HL-60 (cell line): ENCODE data around the gene LYRM9.

Experiments
- GABPA ChIP-seq: IDR thresholded peaks from 2 replicates; pipeline ENCODE4 v1.6.1; 2012; ENCODE audit warnings: low read depth
- POLR2AphosphoS5 ChIP-seq: IDR thresholded peaks from 2 replicates; pipeline ENCODE4 v1.6.1; 2012; ENCODE audit warnings: low read depth
- SPI1 ChIP-seq: IDR thresholded peaks from 2 replicates; pipeline ENCODE4 v1.6.1; 2012; ENCODE audit warnings: low read depth, mild to moderate bottlenecking, borderline replicate concordance
- TF ChIP-seq, protein P1 (sequence below): IDR thresholded peaks from 2 replicates; pipeline ENCODE4 v1.6.1; 2012; ENCODE audit warnings: low read depth; ENCODE audit not compliant: insufficient replicate concordance
- TF ChIP-seq, protein P2 (sequence below): IDR thresholded peaks from one replicate; pipeline ENCODE4 v1.5.1; 2011; ENCODE audit warnings: low read length, control low read depth, inconsistent platforms; ENCODE audit not compliant: insufficient read depth

DNA sequence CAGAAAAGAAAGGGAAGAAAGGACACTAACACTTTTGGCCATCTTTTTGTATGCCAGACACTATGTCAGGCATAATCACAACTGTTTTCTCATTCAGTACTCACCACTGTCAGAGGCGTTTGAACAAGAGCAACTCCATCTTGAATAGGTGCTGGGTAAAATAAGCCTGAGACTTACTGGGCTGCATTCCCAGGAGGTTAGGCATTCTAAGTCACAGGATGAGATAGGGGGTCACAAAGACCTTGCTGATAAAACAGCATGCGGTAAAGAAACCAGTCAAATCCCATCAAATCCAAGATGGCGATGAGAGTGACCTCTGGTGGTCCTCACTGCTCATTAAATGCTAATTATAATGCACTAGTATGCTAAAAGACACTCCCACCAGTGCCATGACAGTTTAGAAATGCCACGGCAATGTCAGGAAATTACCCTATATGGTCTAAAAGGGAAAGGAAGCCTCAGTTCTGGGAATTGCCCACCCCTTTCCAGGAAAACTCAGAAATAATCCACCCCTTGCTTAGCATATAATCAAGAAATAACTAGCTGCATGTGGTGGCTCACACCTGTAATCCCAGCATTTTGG, 14.9 kb upstream of the LYRM9 start:
- TF ChIP-seq, protein P1, sequence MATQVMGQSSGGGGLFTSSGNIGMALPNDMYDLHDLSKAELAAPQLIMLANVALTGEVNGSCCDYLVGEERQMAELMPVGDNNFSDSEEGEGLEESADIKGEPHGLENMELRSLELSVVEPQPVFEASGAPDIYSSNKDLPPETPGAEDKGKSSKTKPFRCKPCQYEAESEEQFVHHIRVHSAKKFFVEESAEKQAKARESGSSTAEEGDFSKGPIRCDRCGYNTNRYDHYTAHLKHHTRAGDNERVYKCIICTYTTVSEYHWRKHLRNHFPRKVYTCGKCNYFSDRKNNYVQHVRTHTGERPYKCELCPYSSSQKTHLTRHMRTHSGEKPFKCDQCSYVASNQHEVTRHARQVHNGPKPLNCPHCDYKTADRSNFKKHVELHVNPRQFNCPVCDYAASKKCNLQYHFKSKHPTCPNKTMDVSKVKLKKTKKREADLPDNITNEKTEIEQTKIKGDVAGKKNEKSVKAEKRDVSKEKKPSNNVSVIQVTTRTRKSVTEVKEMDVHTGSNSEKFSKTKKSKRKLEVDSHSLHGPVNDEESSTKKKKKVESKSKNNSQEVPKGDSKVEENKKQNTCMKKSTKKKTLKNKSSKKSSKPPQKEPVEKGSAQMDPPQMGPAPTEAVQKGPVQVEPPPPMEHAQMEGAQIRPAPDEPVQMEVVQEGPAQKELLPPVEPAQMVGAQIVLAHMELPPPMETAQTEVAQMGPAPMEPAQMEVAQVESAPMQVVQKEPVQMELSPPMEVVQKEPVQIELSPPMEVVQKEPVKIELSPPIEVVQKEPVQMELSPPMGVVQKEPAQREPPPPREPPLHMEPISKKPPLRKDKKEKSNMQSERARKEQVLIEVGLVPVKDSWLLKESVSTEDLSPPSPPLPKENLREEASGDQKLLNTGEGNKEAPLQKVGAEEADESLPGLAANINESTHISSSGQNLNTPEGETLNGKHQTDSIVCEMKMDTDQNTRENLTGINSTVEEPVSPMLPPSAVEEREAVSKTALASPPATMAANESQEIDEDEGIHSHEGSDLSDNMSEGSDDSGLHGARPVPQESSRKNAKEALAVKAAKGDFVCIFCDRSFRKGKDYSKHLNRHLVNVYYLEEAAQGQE: no peak
- TF ChIP-seq POLR2AphosphoS5: no peak
- TF ChIP-seq, protein P2, sequence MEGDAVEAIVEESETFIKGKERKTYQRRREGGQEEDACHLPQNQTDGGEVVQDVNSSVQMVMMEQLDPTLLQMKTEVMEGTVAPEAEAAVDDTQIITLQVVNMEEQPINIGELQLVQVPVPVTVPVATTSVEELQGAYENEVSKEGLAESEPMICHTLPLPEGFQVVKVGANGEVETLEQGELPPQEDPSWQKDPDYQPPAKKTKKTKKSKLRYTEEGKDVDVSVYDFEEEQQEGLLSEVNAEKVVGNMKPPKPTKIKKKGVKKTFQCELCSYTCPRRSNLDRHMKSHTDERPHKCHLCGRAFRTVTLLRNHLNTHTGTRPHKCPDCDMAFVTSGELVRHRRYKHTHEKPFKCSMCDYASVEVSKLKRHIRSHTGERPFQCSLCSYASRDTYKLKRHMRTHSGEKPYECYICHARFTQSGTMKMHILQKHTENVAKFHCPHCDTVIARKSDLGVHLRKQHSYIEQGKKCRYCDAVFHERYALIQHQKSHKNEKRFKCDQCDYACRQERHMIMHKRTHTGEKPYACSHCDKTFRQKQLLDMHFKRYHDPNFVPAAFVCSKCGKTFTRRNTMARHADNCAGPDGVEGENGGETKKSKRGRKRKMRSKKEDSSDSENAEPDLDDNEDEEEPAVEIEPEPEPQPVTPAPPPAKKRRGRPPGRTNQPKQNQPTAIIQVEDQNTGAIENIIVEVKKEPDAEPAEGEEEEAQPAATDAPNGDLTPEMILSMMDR: no peak
- TF ChIP-seq GABPA: no peak
- TF ChIP-seq SPI1: no peak
